GM12878 (cell line): Measurements from ENCODE around the gene HS6ST3. TPM values are rescaled to one million over a fixed set of nuclear protein-coding genes. Genes with fewer than 3 reads are reported as not detected.

Source experiments
- ATAC-seq: fragments of 200-7000 bp; cut with Tn5 transposase; 3 replicates; pipeline ENCODE4 v1.9.1; 2020; ENCODE audit warnings: mild to moderate bottlenecking, moderate library complexity
- BruUV-seq: library from RNA; stranded (reverse); fragments of 400-500 nt; replicated peaks from 2 replicates; lab custom pipeline; 2021; lab: Mats Ljungman, UMichigan
- CTCF ChIA-PET: fragments of 300-600 bp; sonication (Branson Sonifier 250); formaldehyde crosslinking; extraction: SDS; loops from one replicate; lab custom pipeline; 2021; ENCODE audit warnings: inconsistent platforms; lab: Yijun Ruan, JAX
- POLR2A ChIA-PET: fragments of 350-600 bp; formaldehyde crosslinking; extraction: SDS; loops from one replicate; lab custom pipeline; 2021; ENCODE audit warnings: inconsistent platforms; lab: Charles Lee
- RAD21 ChIA-PET: fragments of 300-600 bp; sonication (Branson Sonifier 250); formaldehyde crosslinking; loops from one replicate; lab custom pipeline; 2023; ENCODE audit warnings: antibody characterized with exemption; ENCODE audit not compliant: unreplicated experiment; lab: Charles Lee
- SMC1A ChIA-PET: fragments of 300-600 bp; sonication (Branson Sonifier 250); formaldehyde crosslinking; loops from one replicate; lab custom pipeline; 2023; ENCODE audit not compliant: unreplicated experiment, uncharacterized antibody; lab: Charles Lee
- DNase-seq: peaks from one replicate; pipeline ENCODE4 v3.0.0-alpha.2; 2011; ENCODE audit warnings: low read depth, low spot score
- FAIRE-seq: peaks from 3 replicates; lab custom pipeline; 2011; peaks lifted over from hg19 to GRCh38; lab: Jason Lieb, UNC
- H2AFZ ChIP-seq: 2 replicates; pipeline ENCODE4 v1.6.0; 2011; ENCODE audit warnings: low read depth, low read length, control low read depth; ENCODE audit not compliant: control insufficient read depth
- H3K27ac ChIP-seq: 2 replicates; pipeline ENCODE4 v1.5.1; 2011; ENCODE audit warnings: control low read depth; ENCODE audit not compliant: control insufficient read depth, insufficient read depth
- H3K27me3 ChIP-seq, 2 experiments: replicated peaks in 1 of 2; 2 replicates each; pipeline versions ENCODE4 v1.6.0 to v1.6.1; 2011; ENCODE audit warnings: low read length in 1 of 2; ENCODE audit not compliant: control insufficient read depth in 2 of 2, insufficient read depth in 2 of 2
- H3K36me3 ChIP-seq, 2 experiments: 2 replicates each; pipeline ENCODE4 v1.5.1; 2011; ENCODE audit warnings: low read length in 1 of 2; ENCODE audit not compliant: control insufficient read depth in 2 of 2, insufficient read depth in 2 of 2
- H3K4me1 ChIP-seq: 2 replicates; pipeline ENCODE4 v1.6.1; 2011; ENCODE audit warnings: mild to moderate bottlenecking, low read length, moderate library complexity, mixed read lengths; ENCODE audit not compliant: control insufficient read depth, insufficient read depth
- H3K4me2 ChIP-seq: 2 replicates; pipeline ENCODE4 v1.6.0; 2011; ENCODE audit warnings: control low read depth; ENCODE audit not compliant: control insufficient read depth, insufficient read depth
- H3K4me3 ChIP-seq: fragments of 200-600 bp; sonication (generic); 2 replicates; pipeline ENCODE4 v1.5.1; 2016
- H3K79me2 ChIP-seq: 2 replicates; pipeline ENCODE4 v1.6.0; 2011; ENCODE audit warnings: low read length; ENCODE audit not compliant: control insufficient read depth, insufficient read depth
- H3K9ac ChIP-seq: 2 replicates; pipeline ENCODE4 v1.8.0; 2011; ENCODE audit warnings: low read length, control low read depth, mixed read lengths; ENCODE audit not compliant: control insufficient read depth, insufficient read depth
- H3K9me3 ChIP-seq: replicated peaks from 3 replicates; pipeline ENCODE4 v1.5.1; 2011; ENCODE audit warnings: mild to moderate bottlenecking, low read length; ENCODE audit not compliant: control insufficient read depth, insufficient read depth
- H4K20me1 ChIP-seq: 2 replicates; pipeline ENCODE4 v1.6.0; 2011; ENCODE audit not compliant: control insufficient read depth, insufficient read depth
- BMI1 ChIP-seq: fragments of 450-650 bp; IDR thresholded peaks from 2 replicates; pipeline ENCODE4 v1.6.1; 2016; ENCODE audit warnings: mild to moderate bottlenecking, moderate library complexity, borderline replicate concordance
- JUNB ChIP-seq: IDR thresholded peaks from 2 replicates; pipeline ENCODE4 v1.6.1; 2016; ENCODE audit warnings: antibody characterized with exemption, mild to moderate bottlenecking
- NFXL1 ChIP-seq: fragments of 450-650 bp; IDR thresholded peaks from 2 replicates; pipeline ENCODE4 v1.6.1; 2017; ENCODE audit warnings: antibody characterized with exemption, mild to moderate bottlenecking, borderline replicate concordance
- NR2C2 ChIP-seq: IDR thresholded peaks from 2 replicates; pipeline ENCODE4 v1.6.1; 2011; ENCODE audit warnings: borderline replicate concordance, low read depth; ENCODE audit not compliant: control insufficient read depth, insufficient read length
- PML ChIP-seq: IDR thresholded peaks from 2 replicates; pipeline ENCODE4 v1.6.1; 2012; ENCODE audit warnings: low read length, inconsistent platforms
- POLR2AphosphoS2 ChIP-seq: IDR thresholded peaks from 2 replicates; pipeline ENCODE4 v1.6.1; 2011; ENCODE audit warnings: low read depth, mild to moderate bottlenecking, low read length, improper control_type of control experiment, moderate library complexity
- RB1 ChIP-seq: fragments of 450-650 bp; formaldehyde crosslinking; IDR thresholded peaks from 2 replicates; pipeline ENCODE4 v1.6.1; 2017; ENCODE audit warnings: mild to moderate bottlenecking, borderline replicate concordance
- SMAD5 ChIP-seq: IDR thresholded peaks from 2 replicates; pipeline ENCODE4 v1.6.1; 2016; ENCODE audit warnings: antibody characterized with exemption, low read depth
- SPI1 ChIP-seq: IDR thresholded peaks from 2 replicates; pipeline ENCODE4 v1.6.1; 2011; ENCODE audit warnings: low read depth, mild to moderate bottlenecking, low read length, moderate library complexity, borderline replicate concordance; ENCODE audit not compliant: insufficient read depth
- TBL1XR1 ChIP-seq: IDR thresholded peaks from 2 replicates; pipeline ENCODE4 v1.6.1; 2012; ENCODE audit warnings: low read depth, low read length, improper control_type of control experiment
- TCF7 ChIP-seq: IDR thresholded peaks from 2 replicates; pipeline ENCODE4 v1.6.1; 2014; ENCODE audit warnings: antibody characterized with exemption, borderline replicate concordance
- WGBS: methylation state at CpG from one replicate; pipeline ENCODE4 v1.1.6; 2016; ENCODE audit warnings: low lambda C conversion rate; ENCODE audit not compliant: insufficient replicate concordance, insufficient coverage; ENCODE audit errors: missing lambda C conversion rate; 5-methylcytosine and 5-hydroxymethylcytosine counted together
- in situ Hi-C: fragments of 300-500 bp; cut with MboI; formaldehyde crosslinking; loops from 9 replicates; pipeline ENCODE4 v1.14.3; 2018; ENCODE audit warnings: mixed read lengths
- intact Hi-C: fragments of 100-400 bp; cut with micrococcal nuclease; formaldehyde crosslinking; loops from one replicate; pipeline ENCODE4 v1.14.2; 2022; ENCODE audit not compliant: unreplicated experiment
- polyA plus RNA-seq, 11 experiments: library from polyadenylated mRNA; depleted of rRNA in 4 of 11; unstranded in 6 of 11; stranded (reverse) in 5 of 11; fragments of >200 nt; fragmentation: Nextera tagmentation in 4 of 11; fragmentation: Illumina TruSeq in 1 of 11; extraction: Ambion mirVana in 4 of 11; extraction: Trizol in 1 of 11; gene quantifications; 1 replicate in 1 of 11; 2 replicates in 10 of 11; pipeline versions ENCODE4 v1.2.1 to v1.2.3, GENCODE V29; 2011 to 2016; ENCODE audit warnings: inconsistent platforms in 2 of 11, missing spikeins in 2 of 11, low read depth in 1 of 11
- total RNA-seq, 4 experiments: library from RNA; depleted of rRNA in 3 of 4; stranded (reverse); fragments of >200 nt in 3 of 4; fragmentation: Illumina TruSeq in 1 of 4; extraction: Trizol in 1 of 4; gene quantifications; 2 replicates each; pipeline versions ENCODE4 v1.2.1 to v1.2.3, GENCODE V29; 2013 to 2021

Gene HS6ST3
- total and polyA plus RNA-seq, 10 of the 15 experiments (the other 5 are each of a cell fraction or from before 2014, with no cell fraction given): under 0.01 to 2.9 TPM; not detected in 8

DNA sequence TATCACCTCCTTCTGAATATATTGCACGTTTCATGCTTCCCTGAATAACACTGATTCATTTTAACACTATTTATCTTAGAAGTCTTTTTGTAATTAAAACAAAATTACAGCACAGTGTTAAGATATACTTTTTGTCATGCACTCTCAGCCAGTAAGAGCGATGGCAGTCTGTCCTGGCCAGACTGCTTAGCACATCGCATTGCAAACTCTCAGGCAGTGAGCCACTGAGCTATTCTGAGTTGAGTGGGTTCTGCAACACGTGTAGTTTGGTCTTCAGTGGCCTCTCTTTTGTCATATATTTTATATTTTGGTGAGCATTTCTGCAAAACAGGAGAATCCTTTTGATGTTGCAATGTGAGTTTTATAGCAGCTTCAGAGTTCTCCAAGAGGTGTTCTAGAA lies 332.1 kb downstream of the HS6ST3 start:
- H2AFZ ChIP-seq: no peak overlapping the region
- TF ChIP-seq RB1: no peak
- TF ChIP-seq SMAD5: no peak
- TF ChIP-seq NFXL1: no peak
- no peak for TF ChIP-seq TBL1XR1
- no peak for TF ChIP-seq BMI1
- TF ChIP-seq TCF7: no peak
- no peak for TF ChIP-seq POLR2AphosphoS2
- TF ChIP-seq JUNB: no peak
- no peak for TF ChIP-seq PML
- TF ChIP-seq SPI1: no peak
- TF ChIP-seq NR2C2: no peak
- TF ChIP-seq, all 136 proteins: peak for 0
- no peaks in the 10 kb centered on the region for H3K27me3 ChIP-seq
- H3K4me1 ChIP-seq: no peaks in the 10 kb centered on the region
- ChIA-PET POLR2A (no interaction called here), CTCF (no interaction called here), SMC1A (interaction anchor here (0.7 kb wide), 1 partner anchor 353 kb away, joined by 4 read pairs; no protein-coding TSS in a partner anchor), RAD21 (no interaction called here)
- no peak for DNase-seq
- H3K79me2 ChIP-seq: no peaks in the 10 kb centered on the region
- H3K4me2 ChIP-seq: no peak overlapping the region
- no peak overlapping the region for H3K27ac ChIP-seq
- ATAC-seq: no peak
- H3K9ac ChIP-seq: no peak overlapping the region
- H3K9me3 ChIP-seq: no peaks in the 10 kb centered on the region
- H3K36me3 ChIP-seq: no peaks in the 10 kb centered on the region
- 6% methylated on average over 4 of the region's 4 CpGs for WGBS
- no peaks in the 10 kb centered on the region for H4K20me1 ChIP-seq
- intact Hi-C loops (no loop called here), in situ Hi-C loops (no loop called here)
- BruUV-seq: no TSS peak
- no peak for FAIRE-seq
- H3K4me3 ChIP-seq: no peak overlapping the region
